Tongue (tissue), 2 donors: ENCODE results near the gene MCF2L. TPM values are rescaled to one million over a fixed set of nuclear protein-coding genes. Genes with fewer than 3 reads are reported as not detected.
A peak's percentile ranks its signal among the peaks of the same experiment; 100 is the strongest.

Experiments
- DNase-seq: peaks from one replicate; pipeline ENCODE4 v3.0.0-alpha.2; 2015
- total RNA-seq: library from RNA; depleted of rRNA; stranded (reverse); fragments of >200 nt; gene quantifications from one replicate; pipeline ENCODE4 v1.2.3, GENCODE V29; 2014

Gene MCF2L
- total RNA-seq, 1 donor from 2014 or later, result 60.7 TPM

GRCh38 chr13:112979406-112979902 is 10.4 kb downstream of the MCF2L start:
- DNase-seq, result no peak

- no peak for DNase-seq
Observed at GRCh38 chr13:112980434-112980833, 11.4 kb downstream of the MCF2L start.

GRCh38 chr13:112981451-112981850 is 12.4 kb downstream of the MCF2L start:
- DNase-seq, result no peak

- DNase-seq, result no peak
Observed at GRCh38 chr13:112982281-112983041, 13.4 kb downstream of the MCF2L start.

- DNase-seq, result no peak
Observed at GRCh38 chr13:112983042-112983305, 14.0 kb downstream of the MCF2L start.

GRCh38 chr13:112983428-112984196 is 14.6 kb downstream of the MCF2L start:
- no peak for DNase-seq

- no peak for DNase-seq
Observed at GRCh38 chr13:112984501-112984900, 15.5 kb downstream of the MCF2L start.

GRCh38 chr13:112984954-112985802 is 16.2 kb downstream of the MCF2L start:
- no peak for DNase-seq

GRCh38 chr13:112985803-112986408 is 16.9 kb downstream of the MCF2L start:
- DNase-seq, result no peak

- DNase-seq, result no peak
Observed at GRCh38 chr13:112986470-112986869, 17.5 kb downstream of the MCF2L start.

GRCh38 chr13:112986946-112987681 is 18.1 kb downstream of the MCF2L start:
- peak; percentile 66 for DNase-seq

GRCh38 chr13:112987682-112988024 is 18.6 kb downstream of the MCF2L start:
- DNase-seq, result no peak

- peak; percentile 67 for DNase-seq
Observed at GRCh38 chr13:112990783-112991182, 21.8 kb downstream of the MCF2L start.

- no peak for DNase-seq
Observed at GRCh38 chr13:112991609-112992008, 22.6 kb downstream of the MCF2L start.

- DNase-seq, result peak; percentile 45
Observed at GRCh38 chr13:112992931-112993680, 24.1 kb downstream of the MCF2L start.

GRCh38 chr13:112994084-112994780 is 25.2 kb downstream of the MCF2L start:
- DNase-seq, result no peak

- DNase-seq, result no peak
Observed at GRCh38 chr13:112994781-112995355, 25.9 kb downstream of the MCF2L start.

GRCh38 chr13:112995395-112996191 is 26.6 kb downstream of the MCF2L start:
- peak; percentile 46 for DNase-seq

GRCh38 chr13:112996671-112997091 is 27.7 kb downstream of the MCF2L start:
- DNase-seq, result peak; percentile 58
